HG02981 (cell line): ENCODE measurements around the gene RAB43.

Experiments used
- ATAC-seq: cut with Tn5 transposase; IDR thresholded peaks from one replicate; pipeline ENCODE4 v1.9.1; 2021; ENCODE audit warnings: mild to moderate bottlenecking, moderate library complexity; ENCODE audit not compliant: unreplicated experiment

The RAB43 gene

DNA sequence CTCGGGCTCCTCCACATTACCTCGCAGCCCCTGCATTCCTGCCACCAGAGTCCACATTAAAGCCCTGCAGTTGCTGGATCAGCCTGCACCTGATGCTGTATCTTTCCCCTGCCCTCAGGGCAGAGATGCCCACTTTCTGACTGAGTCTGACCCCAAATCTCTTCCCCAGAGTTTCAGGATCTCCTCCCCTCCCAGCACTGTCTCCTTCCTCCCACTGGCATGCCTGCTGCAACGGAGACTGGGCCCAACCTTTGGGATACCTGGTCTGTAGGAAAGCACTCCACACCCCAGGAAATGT is 81.6 kb downstream of the RAB43 start:
- ATAC-seq = no peak

DNA sequence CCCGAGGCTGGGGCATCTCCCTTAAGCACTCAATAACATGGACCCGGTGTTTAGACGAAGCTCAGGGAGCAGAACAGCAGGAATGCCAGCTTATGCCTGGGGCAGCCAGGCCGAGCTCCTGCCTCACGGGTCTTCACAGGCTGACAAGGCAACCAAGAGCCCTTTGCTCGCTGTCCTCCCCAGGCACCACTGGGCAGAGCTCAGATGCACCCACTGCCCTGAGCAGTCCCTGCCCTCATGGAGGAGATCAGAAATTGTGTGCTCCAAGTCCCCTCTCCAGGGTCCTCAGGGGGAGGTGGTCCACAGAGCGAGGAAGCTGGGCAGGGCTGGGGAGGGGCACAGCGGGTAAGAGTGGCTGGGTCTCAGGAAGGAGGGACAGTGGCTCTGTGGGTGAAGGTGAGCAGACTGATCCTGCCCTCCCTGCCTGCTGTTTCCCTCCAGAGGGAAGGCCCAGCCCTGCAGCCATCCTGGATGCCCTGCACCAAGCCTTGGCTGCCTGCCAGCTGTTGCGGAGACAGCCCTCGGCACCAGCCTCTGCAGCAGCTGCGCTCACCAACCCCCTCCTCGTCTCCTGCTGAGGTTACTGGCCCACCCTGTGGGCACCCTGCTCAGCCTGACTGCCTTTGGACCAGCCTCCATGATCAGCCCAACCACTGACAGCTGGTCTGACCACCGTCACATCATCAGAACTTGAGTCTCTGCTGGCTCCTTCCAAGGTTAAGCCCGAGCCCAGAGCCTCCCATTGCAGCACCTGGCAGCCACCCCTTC is 82.1 kb downstream of the RAB43 start:
- ATAC-seq = no peak

DNA sequence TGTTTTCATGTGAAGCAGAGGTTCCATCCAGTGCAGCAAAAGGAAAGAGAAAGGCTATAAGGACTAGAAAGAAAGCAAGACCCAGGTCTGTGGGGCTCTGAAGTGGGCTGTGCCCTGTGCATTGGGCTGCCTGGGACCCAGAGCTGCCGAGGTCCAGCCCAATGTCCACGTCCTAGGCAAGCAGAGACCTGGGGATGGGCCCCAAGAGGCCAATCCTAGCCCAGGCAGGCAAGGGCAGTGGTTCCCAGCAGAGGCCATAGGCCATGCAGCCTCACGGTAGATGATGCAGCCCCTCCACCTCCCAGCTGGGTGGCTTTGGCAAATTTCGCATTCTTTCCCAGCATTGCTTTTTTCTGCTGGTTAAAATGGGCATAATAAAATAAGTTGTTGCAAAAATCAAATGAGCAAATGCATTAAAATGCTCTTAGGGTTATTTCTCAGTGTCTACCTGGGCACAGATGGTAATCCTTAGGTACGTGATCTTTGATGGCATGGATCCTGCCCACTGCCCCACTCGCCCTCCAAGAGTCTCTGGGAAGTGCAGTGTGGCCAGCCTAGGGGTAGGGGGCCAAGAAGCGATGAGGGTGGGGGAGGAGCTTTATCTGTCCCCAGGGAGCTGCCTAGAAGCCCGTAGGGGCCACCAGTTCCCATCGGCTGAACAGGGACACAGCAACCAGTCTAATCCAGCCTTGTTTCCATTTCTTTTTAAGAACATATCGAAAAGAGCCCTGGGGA is 83.3 kb downstream of the RAB43 start:
- no peak for ATAC-seq
